Ovary (tissue), 3 donors: Measurements from ENCODE around the gene YAP1.

Experiments
- CTCF ChIP-seq, 3 donors: fragments of 450-650 bp in 2 of 3; fragments of 200-600 bp in 1 of 3; IDR thresholded peaks; one replicate each; pipeline versions ENCODE4 v1.5.1 to v1.8.0; 2016 to 2022; ENCODE audit warnings: antibody characterized with exemption in 3 of 3, mild to moderate bottlenecking in 1 of 3
- POLR2A ChIP-seq: fragments of 450-650 bp; IDR thresholded peaks from one replicate; pipeline ENCODE4 v1.6.1; 2017; ENCODE audit warnings: antibody characterized with exemption, mild to moderate bottlenecking, moderate library complexity
- donor health status: DM: no; HTN: no; CAD: no.

GRCh38 chr11:102070766-102071165 is 39.5 kb upstream of the YAP1 start:
- TF ChIP-seq CTCF (IDR thresholded peaks at IDR 0.05) (no peak), POLR2A (no peak)
